Endothelial cell (in vitro differentiated cells): ENCODE data around the gene GRAMD4. TPM values are rescaled to one million over a fixed set of nuclear protein-coding genes. Genes with fewer than 3 reads are reported as not detected.
A peak's percentile ranks its signal among the peaks of the same experiment; 100 is the strongest.

Source experiments
- DNase-seq: peaks from one replicate; pipeline ENCODE4 v3.0.0; 2021; ENCODE audit warnings: low spot score
- H3K27ac Mint-ChIP-seq: one replicate; pipeline ENCODE4 v1.8.0; 2021; ENCODE audit warnings: mixed read lengths, inconsistent platforms; ENCODE audit not compliant: unreplicated experiment
- H3K27me3 Mint-ChIP-seq: one replicate; pipeline ENCODE4 v1.8.0; 2021; ENCODE audit warnings: mild to moderate bottlenecking, moderate library complexity, mixed read lengths, inconsistent platforms; ENCODE audit not compliant: unreplicated experiment
- H3K36me3 Mint-ChIP-seq: one replicate; pipeline ENCODE4 v1.8.0; 2021; ENCODE audit warnings: mild to moderate bottlenecking, low read depth, mixed read lengths, inconsistent platforms; ENCODE audit not compliant: unreplicated experiment
- H3K4me1 Mint-ChIP-seq: one replicate; pipeline ENCODE4 v1.8.0; 2021; ENCODE audit warnings: mild to moderate bottlenecking, mixed read lengths, inconsistent platforms; ENCODE audit not compliant: unreplicated experiment
- H3K4me3 Mint-ChIP-seq: one replicate; pipeline ENCODE4 v1.8.0; 2021; ENCODE audit warnings: mild to moderate bottlenecking, mixed read lengths, inconsistent platforms; ENCODE audit not compliant: unreplicated experiment
- H3K9me3 Mint-ChIP-seq: one replicate; pipeline ENCODE4 v1.8.0; 2021; ENCODE audit warnings: mixed read lengths, inconsistent platforms; ENCODE audit not compliant: unreplicated experiment
- CTCF ChIP-seq: fragments of 200-600 bp; sonication (generic); IDR thresholded peaks from one replicate; pipeline ENCODE4 v1.5.0; 2021; ENCODE audit warnings: antibody characterized with exemption; ENCODE audit not compliant: unreplicated experiment
- total RNA-seq: library from RNA; stranded (reverse); fragmentation: NEBNext Ultra II Directional; extraction: Animal tissue kit (Norgen Biotek cat#: 25700); gene quantifications from one replicate; pipeline ENCODE4 v1.2.1, GENCODE V29; 2021; ENCODE audit not compliant: unreplicated experiment

The GRAMD4 gene
- total RNA-seq, 1 donor from 2014 or later: 42.7 TPM

GRCh38 chr22:46674906-46675305, 54.7 kb downstream of the GRAMD4 start:
- Mint-ChIP-seq H3K9me3 (no peaks in the 10 kb centered on the region), H3K27ac (no peak overlapping the region), H3K4me3 (no peak overlapping the region), H3K36me3 (no peaks in the 10 kb centered on the region), H3K27me3 (peaks cover 2% of the 10 kb centered on the region), H3K4me1 (no peaks in the 10 kb centered on the region)
- no peak for DNase-seq
- no peak for TF ChIP-seq CTCF

GRCh38 chr22:46675479-46675878, 55.3 kb downstream of the GRAMD4 start:
- Mint-ChIP-seq H3K27ac (no peak overlapping the region), H3K4me3 (no peak overlapping the region), H3K36me3 (no peaks in the 10 kb centered on the region), H3K27me3 (peaks cover 2% of the 10 kb centered on the region), H3K9me3 (no peaks in the 10 kb centered on the region), H3K4me1 (no peaks in the 10 kb centered on the region)
- no peak for TF ChIP-seq CTCF
- DNase-seq: no peak

GRCh38 chr22:46675938-46676337, 55.8 kb downstream of the GRAMD4 start:
- DNase-seq: no peak
- no peak for TF ChIP-seq CTCF
- H3K9me3 Mint-ChIP-seq: no peaks in the 10 kb centered on the region
- H3K27me3 Mint-ChIP-seq: peaks cover 2% of the 10 kb centered on the region
- H3K36me3 Mint-ChIP-seq: no peaks in the 10 kb centered on the region
- H3K27ac Mint-ChIP-seq: no peak overlapping the region
- no peak overlapping the region for H3K4me3 Mint-ChIP-seq
- H3K4me1 Mint-ChIP-seq: no peaks in the 10 kb centered on the region

GRCh38 chr22:46676479-46676878, 56.3 kb downstream of the GRAMD4 start:
- no peaks in the 10 kb centered on the region for H3K4me1 Mint-ChIP-seq
- H3K9me3 Mint-ChIP-seq: no peaks in the 10 kb centered on the region
- H3K36me3 Mint-ChIP-seq: no peaks in the 10 kb centered on the region
- no peak for TF ChIP-seq CTCF
- H3K4me3 Mint-ChIP-seq: no peak overlapping the region
- no peak for DNase-seq
- peaks cover 2% of the 10 kb centered on the region for H3K27me3 Mint-ChIP-seq
- no peak overlapping the region for H3K27ac Mint-ChIP-seq

GRCh38 chr22:46676881-46677280, 56.7 kb downstream of the GRAMD4 start:
- TF ChIP-seq CTCF: no peak
- Mint-ChIP-seq H3K27ac (peak overlapping the region; percentile 57), H3K36me3 (no peaks in the 10 kb centered on the region), H3K4me3 (no peak overlapping the region), H3K4me1 (no peaks in the 10 kb centered on the region), H3K9me3 (no peaks in the 10 kb centered on the region), H3K27me3 (peaks cover 2% of the 10 kb centered on the region)
- DNase-seq: no peak
